Suprapubic skin (tissue), 3 donors: Measurements from ENCODE around the gene NUDT3.

ENCODE experiments used
- POLR2AphosphoS5 ChIP-seq, 3 donors: sonication (generic); formaldehyde crosslinking; IDR thresholded peaks; one replicate each; pipeline ENCODE4 v1.6.1; 2017; ENCODE audit warnings: antibody characterized with exemption in 3 of 3
- TF ChIP-seq, protein P1 (sequence below), 2 donors: fragments of 200-600 bp in 1 of 2; fragments of 450-650 bp in 1 of 2; sonication (generic) in 1 of 2; IDR thresholded peaks; one replicate each; pipeline ENCODE4 v1.5.1; 2016 to 2019; ENCODE audit warnings: antibody characterized with exemption in 2 of 2, mild to moderate bottlenecking in 1 of 2, moderate library complexity in 1 of 2

GRCh38 chr6:34339432-34339831 is 53.0 kb downstream of the NUDT3 start:
- TF ChIP-seq, protein P1, sequence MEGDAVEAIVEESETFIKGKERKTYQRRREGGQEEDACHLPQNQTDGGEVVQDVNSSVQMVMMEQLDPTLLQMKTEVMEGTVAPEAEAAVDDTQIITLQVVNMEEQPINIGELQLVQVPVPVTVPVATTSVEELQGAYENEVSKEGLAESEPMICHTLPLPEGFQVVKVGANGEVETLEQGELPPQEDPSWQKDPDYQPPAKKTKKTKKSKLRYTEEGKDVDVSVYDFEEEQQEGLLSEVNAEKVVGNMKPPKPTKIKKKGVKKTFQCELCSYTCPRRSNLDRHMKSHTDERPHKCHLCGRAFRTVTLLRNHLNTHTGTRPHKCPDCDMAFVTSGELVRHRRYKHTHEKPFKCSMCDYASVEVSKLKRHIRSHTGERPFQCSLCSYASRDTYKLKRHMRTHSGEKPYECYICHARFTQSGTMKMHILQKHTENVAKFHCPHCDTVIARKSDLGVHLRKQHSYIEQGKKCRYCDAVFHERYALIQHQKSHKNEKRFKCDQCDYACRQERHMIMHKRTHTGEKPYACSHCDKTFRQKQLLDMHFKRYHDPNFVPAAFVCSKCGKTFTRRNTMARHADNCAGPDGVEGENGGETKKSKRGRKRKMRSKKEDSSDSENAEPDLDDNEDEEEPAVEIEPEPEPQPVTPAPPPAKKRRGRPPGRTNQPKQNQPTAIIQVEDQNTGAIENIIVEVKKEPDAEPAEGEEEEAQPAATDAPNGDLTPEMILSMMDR (IDR thresholded peaks at IDR 0.05), result no peak
- TF ChIP-seq POLR2AphosphoS5 (IDR thresholded peaks at IDR 0.05), result no peak
